HepG2 (cell line): ENCODE results near the gene TH. TPM values are rescaled to one million over a fixed set of nuclear protein-coding genes. Genes with fewer than 3 reads are reported as not detected.

Experiments used
- ARID5B ChIP-seq: IDR thresholded peaks from 2 replicates; pipeline ENCODE4 v1.4.0; 2020; ENCODE audit warnings: mild to moderate bottlenecking, missing genetic modification reagents
- E2F1 ChIP-seq: sonication (generic); formaldehyde crosslinking; IDR thresholded peaks from 2 replicates; pipeline ENCODE4 v1.5.0; 2020; ENCODE audit warnings: missing genetic modification reagents
- ELF3 ChIP-seq: IDR thresholded peaks from 2 replicates; pipeline ENCODE4 v1.6.1; 2016; ENCODE audit warnings: missing genetic modification reagents, missing compliant biosample characterization
- FOXA3 ChIP-seq: IDR thresholded peaks from 2 replicates; pipeline ENCODE4 v1.6.1; 2016; ENCODE audit warnings: missing genetic modification reagents, missing compliant biosample characterization
- FOXP4 ChIP-seq: sonication (generic); formaldehyde crosslinking; IDR thresholded peaks from 2 replicates; pipeline ENCODE4 v1.4.0; 2020; ENCODE audit warnings: missing genetic modification reagents
- GPN1 ChIP-seq: sonication (generic); formaldehyde crosslinking; IDR thresholded peaks from 2 replicates; pipeline ENCODE4 v1.5.1; 2020; ENCODE audit warnings: missing genetic modification reagents, borderline replicate concordance
- HDAC1 ChIP-seq: sonication (generic); formaldehyde crosslinking; IDR thresholded peaks from 2 replicates; pipeline ENCODE4 v1.5.1; 2020; ENCODE audit warnings: mild to moderate bottlenecking, missing genetic modification reagents
- ISL2 ChIP-seq: sonication (generic); formaldehyde crosslinking; IDR thresholded peaks from 2 replicates; pipeline ENCODE4 v1.5.0; 2020; ENCODE audit warnings: missing genetic modification reagents
- KDM3A ChIP-seq: IDR thresholded peaks from 2 replicates; pipeline ENCODE4 v1.6.1; 2018; ENCODE audit warnings: low read depth, missing compliant biosample characterization
- NCOA1 ChIP-seq: sonication (generic); formaldehyde crosslinking; IDR thresholded peaks from 2 replicates; pipeline ENCODE4 v1.9.0; 2021; ENCODE audit warnings: missing genetic modification reagents
- NCOR1 ChIP-seq: fragments of 200-600 bp; sonication (generic); IDR thresholded peaks from 2 replicates; pipeline ENCODE4 v1.7.0; 2017; ENCODE audit warnings: antibody characterized with exemption, low read length, borderline replicate concordance
- PLRG1 ChIP-seq: fragments of 450-650 bp; conservative IDR thresholded peaks from 2 replicates; pipeline ENCODE4 v1.6.1; 2016
- POLR2G ChIP-seq: fragments of 200-400 bp; formaldehyde crosslinking; IDR thresholded peaks from 2 replicates; pipeline ENCODE4 v1.6.1; 2018; ENCODE audit warnings: mild to moderate bottlenecking, low read depth, low read length, moderate library complexity
- RARA ChIP-seq: IDR thresholded peaks from 2 replicates; pipeline ENCODE4 v1.6.1; 2016; ENCODE audit warnings: missing genetic modification reagents, missing compliant biosample characterization
- ZEB1 ChIP-seq: IDR thresholded peaks from 2 replicates; pipeline ENCODE4 v1.6.1; 2012; ENCODE audit warnings: mild to moderate bottlenecking, low read depth, inconsistent platforms; ENCODE audit not compliant: insufficient replicate concordance
- ZNF20 ChIP-seq: sonication (generic); formaldehyde crosslinking; IDR thresholded peaks from 2 replicates; pipeline ENCODE4 v1.4.0; 2020; ENCODE audit warnings: mild to moderate bottlenecking, moderate library complexity, missing genetic modification reagents
- ZNF296 ChIP-seq: sonication (generic); formaldehyde crosslinking; conservative IDR thresholded peaks from 2 replicates; pipeline ENCODE4 v1.5.0; 2020; ENCODE audit warnings: mild to moderate bottlenecking, missing genetic modification reagents
- ZNF570 ChIP-seq: sonication (generic); formaldehyde crosslinking; IDR thresholded peaks from 2 replicates; pipeline ENCODE4 v1.4.0; 2020; ENCODE audit warnings: mild to moderate bottlenecking, missing genetic modification reagents, borderline replicate concordance
- polyA plus RNA-seq, 8 experiments: library from polyadenylated mRNA; depleted of rRNA in 3 of 8; stranded (reverse) in 7 of 8; unstranded in 1 of 8; fragments of >200 nt; fragmentation: Illumina TruSeq in 4 of 8; extraction: Trizol in 4 of 8; gene quantifications; 2 replicates each; pipeline versions ENCODE4 v1.2.1 to v1.2.3, GENCODE V29; 2011 to 2016; ENCODE audit warnings: low read depth in 4 of 8, missing spikeins in 1 of 8, mixed read lengths in 1 of 8; ENCODE audit not compliant: insufficient read depth in 1 of 8
- total RNA-seq, 5 experiments: library from RNA; depleted of rRNA; stranded (reverse); fragments of >200 nt; fragmentation: Illumina TruSeq; extraction: Trizol; gene quantifications; 2 replicates each; pipeline ENCODE4 v1.2.3, GENCODE V29; 2016; ENCODE audit warnings: low read depth in 1 of 5
- TF ChIP-seq, protein P1 (sequence below): sonication (generic); formaldehyde crosslinking; conservative IDR thresholded peaks from 2 replicates; pipeline ENCODE4 v1.4.0; 2020; ENCODE audit warnings: missing genetic modification reagents
- TF ChIP-seq, protein P2 (sequence below): sonication (generic); formaldehyde crosslinking; IDR thresholded peaks from 2 replicates; pipeline ENCODE4 v1.5.0; 2020; ENCODE audit warnings: missing genetic modification reagents
- TF ChIP-seq, protein P3 (sequence below): IDR thresholded peaks from 2 replicates; pipeline ENCODE4 v1.6.1; 2016; ENCODE audit warnings: mild to moderate bottlenecking

Gene TH
- total and polyA plus RNA-seq, 2 of the 13 experiments (the other 11 are each of a cell fraction or from before 2014, with no cell fraction given) = 0.36 TPM; not detected in 1

DNA sequence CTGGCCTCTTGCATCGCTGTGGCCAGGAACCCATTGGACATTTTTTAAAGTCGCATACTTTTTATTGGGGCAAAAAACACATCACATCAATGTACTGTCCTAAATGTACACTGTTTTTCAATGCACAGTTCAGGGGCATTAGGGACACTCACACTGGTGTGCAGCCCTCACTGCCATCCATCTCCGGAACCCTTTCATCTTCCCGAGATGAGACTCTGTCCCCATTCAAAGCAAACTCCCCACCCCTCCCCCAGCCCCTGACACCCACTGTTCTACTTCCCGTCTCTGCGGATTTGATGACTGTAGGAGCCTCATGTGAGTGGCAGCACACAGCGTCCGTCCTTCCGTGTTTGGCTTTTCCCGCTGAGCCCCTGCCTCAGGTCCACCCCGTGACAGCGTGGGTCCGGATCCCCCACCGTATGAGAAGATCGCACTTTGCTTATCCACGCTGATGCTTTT, 41.8 kb upstream of the TH start (continued):
- peak; percentile 37; the same call in 1 of the 2 replicates for TF ChIP-seq HDAC1 (CRISPR knock-in tag)
- no peak for TF ChIP-seq GPN1 (CRISPR knock-in tag)
- peak; percentile 75 for TF ChIP-seq POLR2G
- TF ChIP-seq, protein P1, sequence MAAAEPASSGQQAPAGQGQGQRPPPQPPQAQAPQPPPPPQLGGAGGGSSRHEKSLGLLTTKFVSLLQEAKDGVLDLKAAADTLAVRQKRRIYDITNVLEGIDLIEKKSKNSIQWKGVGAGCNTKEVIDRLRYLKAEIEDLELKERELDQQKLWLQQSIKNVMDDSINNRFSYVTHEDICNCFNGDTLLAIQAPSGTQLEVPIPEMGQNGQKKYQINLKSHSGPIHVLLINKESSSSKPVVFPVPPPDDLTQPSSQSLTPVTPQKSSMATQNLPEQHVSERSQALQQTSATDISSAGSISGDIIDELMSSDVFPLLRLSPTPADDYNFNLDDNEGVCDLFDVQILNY (CRISPR knock-in tag) = peak; percentile 52; the same call in 1 of the 2 replicates
- TF ChIP-seq FOXA3 (CRISPR knock-in tag) = peak; percentile 68
- TF ChIP-seq ZEB1 = peak; percentile 67
- TF ChIP-seq ZNF570 = no peak
- TF ChIP-seq RARA (CRISPR knock-in tag) = peak; percentile 75
- TF ChIP-seq, protein P2, sequence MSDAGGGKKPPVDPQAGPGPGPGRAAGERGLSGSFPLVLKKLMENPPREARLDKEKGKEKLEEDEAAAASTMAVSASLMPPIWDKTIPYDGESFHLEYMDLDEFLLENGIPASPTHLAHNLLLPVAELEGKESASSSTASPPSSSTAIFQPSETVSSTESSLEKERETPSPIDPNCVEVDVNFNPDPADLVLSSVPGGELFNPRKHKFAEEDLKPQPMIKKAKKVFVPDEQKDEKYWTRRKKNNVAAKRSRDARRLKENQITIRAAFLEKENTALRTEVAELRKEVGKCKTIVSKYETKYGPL (CRISPR knock-in tag) = no peak
- peak; percentile 68 for TF ChIP-seq ARID5B
- no peak for TF ChIP-seq ZNF296 (CRISPR knock-in tag)
- no peak for TF ChIP-seq E2F1
- TF ChIP-seq FOXP4 (CRISPR knock-in tag) = peak; percentile 78
- peak; percentile 95 for TF ChIP-seq ELF3
- 0 out of 2 replicates have a peak, but pooled peaks have one; percentile 35 for TF ChIP-seq KDM3A (CRISPR knock-in tag)
- TF ChIP-seq NCOA1 (CRISPR knock-in tag) = no peak
- TF ChIP-seq ZNF20 (CRISPR knock-in tag) = no peak
- TF ChIP-seq PLRG1 = no peak
- TF ChIP-seq ISL2 (CRISPR knock-in tag) = peak; percentile 68; the same call in 1 of the 2 replicates
- peak; percentile 53; the same call in 1 of the 2 replicates for TF ChIP-seq NCOR1
- TF ChIP-seq, protein P3, sequence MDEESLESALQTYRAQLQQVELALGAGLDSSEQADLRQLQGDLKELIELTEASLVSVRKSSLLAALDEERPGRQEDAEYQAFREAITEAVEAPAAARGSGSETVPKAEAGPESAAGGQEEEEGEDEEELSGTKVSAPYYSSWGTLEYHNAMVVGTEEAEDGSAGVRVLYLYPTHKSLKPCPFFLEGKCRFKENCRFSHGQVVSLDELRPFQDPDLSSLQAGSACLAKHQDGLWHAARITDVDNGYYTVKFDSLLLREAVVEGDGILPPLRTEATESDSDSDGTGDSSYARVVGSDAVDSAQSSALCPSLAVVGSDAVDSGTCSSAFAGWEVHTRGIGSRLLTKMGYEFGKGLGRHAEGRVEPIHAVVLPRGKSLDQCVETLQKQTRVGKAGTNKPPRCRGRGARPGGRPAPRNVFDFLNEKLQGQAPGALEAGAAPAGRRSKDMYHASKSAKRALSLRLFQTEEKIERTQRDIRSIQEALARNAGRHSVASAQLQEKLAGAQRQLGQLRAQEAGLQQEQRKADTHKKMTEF = peak; percentile 30; the same call in 1 of the 2 replicates
